Measurements from ENCODE around the gene HIPK3. TPM values are rescaled to one million over a fixed set of nuclear protein-coding genes. Genes with fewer than 3 reads are reported as not detected.
"Not testable (repeated sequence)": the region's sequence is repeated elsewhere in the genome, so short reads cannot be mapped to it uniquely, and the experiment has no call there.

The HIPK3 gene
- total RNA-seq, 1 donor from 2014 or later, result 50.7 TPM

- Mint-ChIP-seq H3K4me1 (peaks cover 26% of the 10 kb centered on the region), H3K36me3 (ENCODE audit: low read depth) (peaks cover 40% of the 10 kb centered on the region), H3K27ac (no peak overlapping the region), H3K9me3 (no peaks in the 10 kb centered on the region), H3K4me3 (no peak overlapping the region), H3K27me3 (no peaks in the 10 kb centered on the region)
- intact Hi-C loops (cut with micrococcal nuclease), result no loop called here
- POLR2A ChIA-PET, result no interaction called here
- TF ChIP-seq CTCF (IDR thresholded peaks at IDR 0.05), result no peak
- DNase-seq, result no peak
- CTCF ChIA-PET, result no interaction called here
- ATAC-seq (ENCODE audit: low read depth), result no peak
These were observed 37.6 kb downstream of the HIPK3 start for GRCh38 chr11:33294797-33295196.

GRCh38 chr11:33296695-33297094, 39.5 kb downstream of the HIPK3 start:
- Mint-ChIP-seq H3K9me3 (no peaks in the 10 kb centered on the region), H3K27ac (no peak overlapping the region), H3K4me3 (no peak overlapping the region), H3K36me3 (ENCODE audit: low read depth) (peaks cover 41% of the 10 kb centered on the region), H3K27me3 (no peaks in the 10 kb centered on the region), H3K4me1 (peaks cover 17% of the 10 kb centered on the region)
- CTCF ChIA-PET, result no interaction called here
- intact Hi-C loops (cut with micrococcal nuclease), result no loop called here
- TF ChIP-seq CTCF (IDR thresholded peaks at IDR 0.05), result no peak
- ATAC-seq (ENCODE audit: low read depth), result no peak
- POLR2A ChIA-PET, result interaction anchor here (0.7 kb wide), 2 partner anchors 230 to 1414 kb away, joined by 4 to 5 read pairs; no protein-coding TSS in a partner anchor
- no peak for DNase-seq

GRCh38 chr11:33303541-33303940, 46.4 kb downstream of the HIPK3 start:
- no peak for DNase-seq
- ChIA-PET CTCF (no interaction called here), POLR2A (no interaction called here)
- H3K4me1 Mint-ChIP-seq, result peaks cover 8% of the 10 kb centered on the region
- no peak overlapping the region for H3K27ac Mint-ChIP-seq
- ATAC-seq (ENCODE audit: low read depth), result no peak
- H3K36me3 Mint-ChIP-seq (ENCODE audit: low read depth), result peaks cover 7% of the 10 kb centered on the region
- intact Hi-C loops (cut with micrococcal nuclease), result no loop called here
- H3K4me3 Mint-ChIP-seq, result no peak overlapping the region
- no peaks in the 10 kb centered on the region for H3K27me3 Mint-ChIP-seq
- no peaks in the 10 kb centered on the region for H3K9me3 Mint-ChIP-seq
- no peak for TF ChIP-seq CTCF (IDR thresholded peaks at IDR 0.05)

- peaks cover 19% of the 10 kb centered on the region for H3K4me1 Mint-ChIP-seq
- ATAC-seq (ENCODE audit: low read depth); POLR2A ChIA-PET; H3K27me3 Mint-ChIP-seq; H3K4me3 Mint-ChIP-seq; H3K9me3 Mint-ChIP-seq; H3K27ac Mint-ChIP-seq; H3K36me3 Mint-ChIP-seq (ENCODE audit: low read depth); DNase-seq: not testable (repeated sequence)
- intact Hi-C loops (cut with micrococcal nuclease), result loop anchor here (2.0 kb wide), 1 partner anchor 14 kb away; no protein-coding TSS in a partner anchor
- CTCF ChIA-PET, result interaction anchor here (0.7 kb wide), 1 partner anchor 436 kb away, joined by 3 read pairs; no protein-coding TSS in a partner anchor
These were observed 49.6 kb downstream of the HIPK3 start for GRCh38 chr11:33306821-33307220.

- Mint-ChIP-seq H3K9me3 (no peaks in the 10 kb centered on the region), H3K27me3 (no peaks in the 10 kb centered on the region), H3K36me3 (ENCODE audit: low read depth) (peaks cover 5% of the 10 kb centered on the region), H3K27ac (no peak overlapping the region), H3K4me1 (peaks cover 25% of the 10 kb centered on the region), H3K4me3 (no peak overlapping the region)
- intact Hi-C loops (cut with micrococcal nuclease), result loop anchor here (2.0 kb wide), 1 partner anchor 13 kb away; no protein-coding TSS in a partner anchor
- ATAC-seq (ENCODE audit: low read depth) (no peak), DNase-seq (no peak)
- TF ChIP-seq CTCF (IDR thresholded peaks at IDR 0.05), result no peak
- ChIA-PET CTCF (no interaction called here), POLR2A (no interaction called here)
These were observed 50.8 kb downstream of the HIPK3 start for GRCh38 chr11:33307984-33308383.

GRCh38 chr11:33309118-33309517, 51.9 kb downstream of the HIPK3 start:
- peaks cover 25% of the 10 kb centered on the region for H3K4me1 Mint-ChIP-seq
- POLR2A ChIA-PET, result no interaction called here
- no peak for TF ChIP-seq CTCF (IDR thresholded peaks at IDR 0.05)

More at GRCh38 chr11:33309118-33309517, 51.9 kb downstream of the HIPK3 start:
- no peak for DNase-seq
- no peak overlapping the region for H3K4me3 Mint-ChIP-seq
- no peak overlapping the region for H3K27ac Mint-ChIP-seq
- CTCF ChIA-PET, result no interaction called here
- peaks cover 11% of the 10 kb centered on the region for H3K36me3 Mint-ChIP-seq (ENCODE audit: low read depth)
- no peak for ATAC-seq (ENCODE audit: low read depth)
- no peaks in the 10 kb centered on the region for H3K9me3 Mint-ChIP-seq
- intact Hi-C loops (cut with micrococcal nuclease), result no loop called here
- no peaks in the 10 kb centered on the region for H3K27me3 Mint-ChIP-seq
